ENCODE measurements around the gene EFNA1.

The EFNA1 gene

GRCh38 chr1:155182052-155182550, 54.4 kb downstream of the EFNA1 start:
- Histone ChIP-seq H3K27ac (no peak overlapping the region), H3K4me3 (no peak overlapping the region), H3K9ac (ENCODE audit: insufficient read length) (no peak overlapping the region), H3K36me3 (ENCODE audit: insufficient read depth, low read length) (peaks cover 10% of the 10 kb centered on the region; the same call in 1 of the 2 replicates), H3K9me3 (ENCODE audit: low read depth, low read length) (no peaks in the 10 kb centered on the region)
- no peak for TF ChIP-seq POLR2AphosphoS5 (IDR thresholded peaks at IDR 0.05; ENCODE audit: borderline replicate concordance, low read depth, low read length)
- no peak for TF ChIP-seq EZH2 (IDR thresholded peaks at IDR 0.05)
- TF ChIP-seq FOXP2 (optimal IDR thresholded peaks at IDR 0.05; ENCODE audit: control extremely low read depth, extremely low read length, insufficient read depth) = no peak
- no peak for DNase-seq (ENCODE audit: low read depth, low spot score)

DNA sequence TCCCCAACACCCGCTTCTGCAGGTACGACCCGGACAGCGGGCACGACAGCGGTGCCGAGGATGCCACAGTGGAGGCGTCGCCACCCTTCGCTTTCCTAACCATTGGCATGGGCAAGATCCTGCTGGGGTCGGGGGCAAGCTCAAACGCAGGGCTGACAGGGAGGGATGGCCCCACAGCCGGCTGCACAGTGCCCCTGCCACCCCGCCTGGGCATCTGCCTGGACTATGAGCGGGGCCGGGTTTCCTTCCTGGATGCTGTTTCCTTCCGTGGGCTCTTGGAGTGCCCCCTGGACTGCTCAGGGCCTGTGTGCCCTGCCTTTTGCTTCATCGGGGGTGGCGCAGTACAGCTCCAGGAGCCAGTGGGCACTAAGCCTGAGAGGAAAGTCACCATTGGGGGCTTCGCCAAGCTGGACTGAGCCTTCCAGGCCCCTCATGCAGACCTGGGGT, 56.1 kb downstream of the EFNA1 start:
- peaks cover 6% of the 10 kb centered on the region; the same call in 1 of the 2 replicates for H3K36me3 ChIP-seq (ENCODE audit: insufficient read depth, low read length)
- no peak overlapping the region for H3K4me3 ChIP-seq
- DNase-seq (ENCODE audit: low read depth, low spot score) = no peak
- no peak overlapping the region for H3K27ac ChIP-seq
- H3K9ac ChIP-seq (ENCODE audit: insufficient read length) = no peak overlapping the region
- no peaks in the 10 kb centered on the region for H3K9me3 ChIP-seq (ENCODE audit: low read depth, low read length)
- TF ChIP-seq POLR2AphosphoS5 (IDR thresholded peaks at IDR 0.05; ENCODE audit: borderline replicate concordance, low read depth, low read length) (no peak), EZH2 (IDR thresholded peaks at IDR 0.05) (no peak), FOXP2 (optimal IDR thresholded peaks at IDR 0.05; ENCODE audit: control extremely low read depth, extremely low read length, insufficient read depth) (no peak)

GRCh38 chr1:155184351-155184811, 56.7 kb downstream of the EFNA1 start:
- H3K9ac ChIP-seq (ENCODE audit: insufficient read length) = no peak overlapping the region
- no peak for TF ChIP-seq EZH2 (IDR thresholded peaks at IDR 0.05)
- TF ChIP-seq POLR2AphosphoS5 (IDR thresholded peaks at IDR 0.05; ENCODE audit: borderline replicate concordance, low read depth, low read length) = no peak
- TF ChIP-seq FOXP2 (optimal IDR thresholded peaks at IDR 0.05; ENCODE audit: control extremely low read depth, extremely low read length, insufficient read depth) = no peak
- no peak overlapping the region for H3K27ac ChIP-seq
- no peak for DNase-seq (ENCODE audit: low read depth, low spot score)
- no peak overlapping the region for H3K4me3 ChIP-seq
- no peaks in the 10 kb centered on the region for H3K9me3 ChIP-seq (ENCODE audit: low read depth, low read length)
- peaks cover 5% of the 10 kb centered on the region; the same call in 1 of the 2 replicates for H3K36me3 ChIP-seq (ENCODE audit: insufficient read depth, low read length)

Measured in SK-N-MC (cell line).